SJCRH30 (cell line): ENCODE measurements around the gene NCAPD3. TPM values are rescaled to one million over a fixed set of nuclear protein-coding genes. Genes with fewer than 3 reads are reported as not detected.
"Not testable (repeated sequence)": the region's sequence is repeated elsewhere in the genome, so short reads cannot be mapped to it uniquely, and the experiment has no call there.

Source experiments
- DNase-seq, 2 experiments: peaks; one replicate each; pipeline ENCODE4 v3.0.0-alpha.2; 2015 to 2020
- H3K27ac ChIP-seq: fragments of 250-450 bp; sonication (Bioruptor Pico); 2 replicates; pipeline ENCODE4 v1.5.1; 2020; ENCODE audit warnings: mild to moderate bottlenecking, moderate library complexity
- H3K27me3 ChIP-seq: fragments of 250-450 bp; sonication (Bioruptor Pico); 2 replicates; pipeline ENCODE4 v1.5.1; 2020; ENCODE audit warnings: mild to moderate bottlenecking, moderate library complexity
- H3K36me3 ChIP-seq: fragments of 250-450 bp; sonication (Bioruptor Pico); 2 replicates; pipeline ENCODE4 v1.5.1; 2020; ENCODE audit warnings: mild to moderate bottlenecking, moderate library complexity
- H3K4me1 ChIP-seq: fragments of 250-450 bp; sonication (Bioruptor Pico); 2 replicates; pipeline ENCODE4 v1.5.1; 2020; ENCODE audit warnings: mild to moderate bottlenecking, moderate library complexity
- H3K4me3 ChIP-seq: fragments of 250-450 bp; sonication (Bioruptor Pico); 2 replicates; pipeline ENCODE4 v1.5.1; 2020; ENCODE audit warnings: mild to moderate bottlenecking, moderate library complexity
- H3K9me3 ChIP-seq: fragments of 250-450 bp; sonication (Bioruptor Pico); replicated peaks from 2 replicates; pipeline ENCODE4 v1.5.1; 2020; ENCODE audit warnings: mild to moderate bottlenecking, moderate library complexity
- total RNA-seq: library from RNA; depleted of rRNA; stranded (reverse); fragments of >200 nt; shearing (Covaris generic); gene quantifications from 2 replicates; pipeline ENCODE4 v1.2.3, GENCODE V29; 2014; rRNA removed

Gene NCAPD3
- total RNA-seq, 1 experiment from 2014 or later: 75.7 TPM

GRCh38 chr11:134124660-134125451 lies 98.9 kb downstream of the NCAPD3 start:
- no peak overlapping the region for H3K4me3 ChIP-seq
- peaks cover 19% of the 10 kb centered on the region for H3K4me1 ChIP-seq
- no peaks in the 10 kb centered on the region for H3K9me3 ChIP-seq
- DNase-seq: no peak
- H3K36me3 ChIP-seq: peaks cover 19% of the 10 kb centered on the region; the same call in 1 of the 2 replicates
- no peak overlapping the region for H3K27ac ChIP-seq
- H3K27me3 ChIP-seq: no peaks in the 10 kb centered on the region

- peaks cover 32% of the 10 kb centered on the region for H3K4me1 ChIP-seq
- peak overlapping the region; percentile 93 for H3K27ac ChIP-seq
- no peaks in the 10 kb centered on the region for H3K27me3 ChIP-seq
- no peaks in the 10 kb centered on the region for H3K9me3 ChIP-seq
- peak overlapping the region; percentile 35 for H3K4me3 ChIP-seq
- DNase-seq: peak; percentile 81 to 89
- no peaks in the 10 kb centered on the region; the same call in 1 of the 2 replicates for H3K36me3 ChIP-seq
Observed at GRCh38 chr11:134120921-134121526, 102.7 kb downstream of the NCAPD3 start.

- Histone ChIP-seq H3K4me1 (peaks cover 32% of the 10 kb centered on the region), H3K4me3 (peak overlapping the region; percentile 35), H3K9me3 (no peaks in the 10 kb centered on the region), H3K27ac (peak overlapping the region; percentile 93), H3K36me3 (no peaks in the 10 kb centered on the region; the same call in 1 of the 2 replicates), H3K27me3 (no peaks in the 10 kb centered on the region)
- DNase-seq: peak; percentile 71 to 72
Observed at GRCh38 chr11:134120143-134120850, 103.5 kb downstream of the NCAPD3 start.

- H3K27ac ChIP-seq: peak overlapping the region; percentile 93
- H3K9me3 ChIP-seq: no peaks in the 10 kb centered on the region
- peaks cover 32% of the 10 kb centered on the region for H3K4me1 ChIP-seq
- no peaks in the 10 kb centered on the region for H3K27me3 ChIP-seq
- no peak overlapping the region for H3K4me3 ChIP-seq
- DNase-seq: peak; percentile 43 to 69
- H3K36me3 ChIP-seq: no peaks in the 10 kb centered on the region; the same call in 1 of the 2 replicates
Observed at GRCh38 chr11:134119094-134119493, 104.7 kb downstream of the NCAPD3 start.

GRCh38 chr11:134118006-134118405 lies 105.8 kb downstream of the NCAPD3 start:
- no peak overlapping the region for H3K27ac ChIP-seq
- no peaks in the 10 kb centered on the region; the same call in 1 of the 2 replicates for H3K36me3 ChIP-seq
- DNase-seq: no peak
- H3K27me3 ChIP-seq: no peaks in the 10 kb centered on the region
- peaks cover 32% of the 10 kb centered on the region for H3K4me1 ChIP-seq
- H3K9me3 ChIP-seq: no peaks in the 10 kb centered on the region
- H3K4me3 ChIP-seq: no peak overlapping the region

- Histone ChIP-seq H3K9me3 (0 out of 2 replicates have a peak, but pooled peaks cover 4% of the 10 kb centered on the region), H3K4me3 (no peak overlapping the region), H3K27ac (no peak overlapping the region), H3K36me3 (peaks cover 16% of the 10 kb centered on the region), H3K27me3 (no peaks in the 10 kb centered on the region), H3K4me1 (peaks cover 24% of the 10 kb centered on the region)
- no peak for DNase-seq
Observed at GRCh38 chr11:134116210-134116609, 107.6 kb downstream of the NCAPD3 start.

- H3K27me3 ChIP-seq, H3K4me3 ChIP-seq, H3K27ac ChIP-seq, H3K4me1 ChIP-seq, H3K9me3 ChIP-seq, DNase-seq: not testable (repeated sequence)
- H3K36me3 ChIP-seq: peaks cover 16% of the 10 kb centered on the region
Observed at GRCh38 chr11:134113787-134114186, 110.0 kb downstream of the NCAPD3 start.

GRCh38 chr11:134110252-134110815 lies 113.4 kb downstream of the NCAPD3 start:
- DNase-seq: no peak
- H3K4me1 ChIP-seq: no peaks in the 10 kb centered on the region; the same call in 1 of the 2 replicates

More at GRCh38 chr11:134110252-134110815, 113.4 kb downstream of the NCAPD3 start:
- H3K27ac ChIP-seq: no peak overlapping the region
- H3K36me3 ChIP-seq: peaks cover 18% of the 10 kb centered on the region
- H3K9me3 ChIP-seq: peaks cover 8% of the 10 kb centered on the region; the same call in 1 of the 2 replicates
- no peak overlapping the region for H3K4me3 ChIP-seq
- no peaks in the 10 kb centered on the region for H3K27me3 ChIP-seq

Other genes starting within 250 kb of the NCAPD3 start
- gene JAM3, start 154.9 kb downstream of the NCAPD3 start, total RNA-seq: 152 and 155 TPM in 2 replicates
- 38.2 and 39.1 TPM in 2 replicates for gene VPS26B, start 704 bp upstream of the NCAPD3 start, total RNA-seq
- gene THYN1, start 29.4 kb upstream of the NCAPD3 start, total RNA-seq: 80.1 and 88.0 TPM in 2 replicates
- 31.3 and 32.3 TPM in 2 replicates for gene ACAD8, start 29.6 kb upstream of the NCAPD3 start, total RNA-seq
- not detected in 2 replicates for gene GLB1L3, start 52.4 kb upstream of the NCAPD3 start, total RNA-seq
- gene GLB1L2, start 108.0 kb upstream of the NCAPD3 start, total RNA-seq: not detected in 2 replicates
- not detected in 2 replicates for gene B3GAT1, start 188.3 kb upstream of the NCAPD3 start, total RNA-seq